Measurements from ENCODE around the gene SSX2IP. TPM values are rescaled to one million over a fixed set of nuclear protein-coding genes. Genes with fewer than 3 reads are reported as not detected.
"Not testable (repeated sequence)": the region's sequence is repeated elsewhere in the genome, so short reads cannot be mapped to it uniquely, and the experiment has no call there.

Gene SSX2IP
- total and polyA plus RNA-seq, 2 donors from 2014 or later, result 12.1 to 18.2 TPM

- Histone ChIP-seq H3K4me1 (ENCODE audit: control insufficient read depth in 2 of 3, insufficient read depth in 2 of 3, low read depth in 1 of 3, low read length in 3 of 3) (no peaks in the 10 kb centered on the region), H3K36me3 (ENCODE audit: control insufficient read depth in 2 of 3, insufficient read depth in 3 of 3, low read length in 3 of 3) (no peaks in the 10 kb centered on the region), H3K27me3 (ENCODE audit: control insufficient read depth, insufficient read depth, low read length) (no peaks in the 10 kb centered on the region), H3K27ac (ENCODE audit: low read depth in 2 of 2, low read length in 2 of 2) (no peak overlapping the region), H3K4me3 (ENCODE audit: low read length in 3 of 3) (no peak overlapping the region), H3K9me3 (ENCODE audit: control insufficient read depth in 2 of 3, insufficient read depth in 1 of 3, low read length in 3 of 3) (no peaks in the 10 kb centered on the region), H3K9ac (ENCODE audit: low read length in 3 of 3) (no peak overlapping the region)
- intact Hi-C loops (cut with DNase I), result no loop called here
- no peak for FAIRE-seq
- DNase-seq, result no peak
- no peak for TF ChIP-seq CTCF (IDR thresholded peaks at IDR 0.05; ENCODE audit: borderline replicate concordance, extremely low read depth, insufficient read depth)
These were observed 41.3 kb upstream of the SSX2IP start for GRCh38 chr1:84731519-84731918.

- H3K36me3 ChIP-seq (ENCODE audit: control insufficient read depth in 2 of 3, insufficient read depth in 3 of 3, low read length in 3 of 3); H3K4me3 ChIP-seq (ENCODE audit: low read length in 3 of 3); H3K9me3 ChIP-seq (ENCODE audit: control insufficient read depth in 2 of 3, insufficient read depth in 1 of 3, low read length in 3 of 3); FAIRE-seq; H3K9ac ChIP-seq (ENCODE audit: low read length in 3 of 3); H3K4me1 ChIP-seq (ENCODE audit: control insufficient read depth in 2 of 3, insufficient read depth in 2 of 3, low read depth in 1 of 3, low read length in 3 of 3); DNase-seq; H3K27me3 ChIP-seq (ENCODE audit: control insufficient read depth, insufficient read depth, low read length); H3K27ac ChIP-seq (ENCODE audit: low read depth in 2 of 2, low read length in 2 of 2); intact Hi-C loops (cut with DNase I): not testable (repeated sequence)
These were observed 37.5 kb upstream of the SSX2IP start for GRCh38 chr1:84727711-84728110.

- DNase-seq, result no peak
- no peak overlapping the region for H3K4me3 ChIP-seq (ENCODE audit: low read length in 3 of 3)
- no peak overlapping the region for H3K27ac ChIP-seq (ENCODE audit: low read depth in 2 of 2, low read length in 2 of 2)
- no peak overlapping the region for H3K9ac ChIP-seq (ENCODE audit: low read length in 3 of 3)
- no peak for FAIRE-seq
- H3K9me3 ChIP-seq (ENCODE audit: control insufficient read depth in 2 of 3, insufficient read depth in 1 of 3, low read length in 3 of 3), result no peaks in the 10 kb centered on the region
- no peak for TF ChIP-seq CTCF (IDR thresholded peaks at IDR 0.05; ENCODE audit: borderline replicate concordance, extremely low read depth, insufficient read depth)
- intact Hi-C loops (cut with DNase I), result no loop called here
- no peaks in the 10 kb centered on the region for H3K27me3 ChIP-seq (ENCODE audit: control insufficient read depth, insufficient read depth, low read length)
- H3K36me3 ChIP-seq (ENCODE audit: control insufficient read depth in 2 of 3, insufficient read depth in 3 of 3, low read length in 3 of 3), result no peaks in the 10 kb centered on the region
- H3K4me1 ChIP-seq (ENCODE audit: control insufficient read depth in 2 of 3, insufficient read depth in 2 of 3, low read depth in 1 of 3, low read length in 3 of 3), result peaks cover 0 to 5% (median 0%) of the 10 kb centered on the region in 3 donors
These were observed 36.6 kb upstream of the SSX2IP start for GRCh38 chr1:84726593-84727499.

- Histone ChIP-seq H3K4me3 (ENCODE audit: low read length in 3 of 3) (no peak overlapping the region), H3K9ac (ENCODE audit: low read length in 3 of 3) (no peak overlapping the region), H3K9me3 (ENCODE audit: control insufficient read depth in 2 of 3, insufficient read depth in 1 of 3, low read length in 3 of 3) (no peaks in the 10 kb centered on the region), H3K27me3 (ENCODE audit: control insufficient read depth, insufficient read depth, low read length) (no peaks in the 10 kb centered on the region), H3K27ac (ENCODE audit: low read depth in 2 of 2, low read length in 2 of 2) (no peak overlapping the region), H3K4me1 (ENCODE audit: control insufficient read depth in 2 of 3, insufficient read depth in 2 of 3, low read depth in 1 of 3, low read length in 3 of 3) (peaks cover 0 to 20% (median 20%) of the 10 kb centered on the region in 3 donors), H3K36me3 (ENCODE audit: control insufficient read depth in 2 of 3, insufficient read depth in 3 of 3, low read length in 3 of 3) (no peaks in the 10 kb centered on the region)
- DNase-seq, result no peak
- peak; percentile 56 for TF ChIP-seq CTCF (IDR thresholded peaks at IDR 0.05; ENCODE audit: borderline replicate concordance, extremely low read depth, insufficient read depth)
- intact Hi-C loops (cut with DNase I), result no loop called here
- no peak for FAIRE-seq
These were observed 34.0 kb upstream of the SSX2IP start for GRCh38 chr1:84724128-84724860.
